Measurements from ENCODE around the gene PCBD1.

GRCh38 chr10:70914316-70914864 lies 26.0 kb upstream of the PCBD1 start:
- no peak for TF ChIP-seq REST (IDR thresholded peaks at IDR 0.05; ENCODE audit: insufficient replicate concordance, low read depth)
- TF ChIP-seq, protein P1, sequence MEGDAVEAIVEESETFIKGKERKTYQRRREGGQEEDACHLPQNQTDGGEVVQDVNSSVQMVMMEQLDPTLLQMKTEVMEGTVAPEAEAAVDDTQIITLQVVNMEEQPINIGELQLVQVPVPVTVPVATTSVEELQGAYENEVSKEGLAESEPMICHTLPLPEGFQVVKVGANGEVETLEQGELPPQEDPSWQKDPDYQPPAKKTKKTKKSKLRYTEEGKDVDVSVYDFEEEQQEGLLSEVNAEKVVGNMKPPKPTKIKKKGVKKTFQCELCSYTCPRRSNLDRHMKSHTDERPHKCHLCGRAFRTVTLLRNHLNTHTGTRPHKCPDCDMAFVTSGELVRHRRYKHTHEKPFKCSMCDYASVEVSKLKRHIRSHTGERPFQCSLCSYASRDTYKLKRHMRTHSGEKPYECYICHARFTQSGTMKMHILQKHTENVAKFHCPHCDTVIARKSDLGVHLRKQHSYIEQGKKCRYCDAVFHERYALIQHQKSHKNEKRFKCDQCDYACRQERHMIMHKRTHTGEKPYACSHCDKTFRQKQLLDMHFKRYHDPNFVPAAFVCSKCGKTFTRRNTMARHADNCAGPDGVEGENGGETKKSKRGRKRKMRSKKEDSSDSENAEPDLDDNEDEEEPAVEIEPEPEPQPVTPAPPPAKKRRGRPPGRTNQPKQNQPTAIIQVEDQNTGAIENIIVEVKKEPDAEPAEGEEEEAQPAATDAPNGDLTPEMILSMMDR (IDR thresholded peaks at IDR 0.05; ENCODE audit: insufficient read depth, low read length): no peak
